ENCODE measurements around the gene S100B. TPM values are rescaled to one million over a fixed set of nuclear protein-coding genes. Genes with fewer than 3 reads are reported as not detected.

The S100B gene
- total RNA-seq, 5 donors from 2014 or later (not counting 1 experiment from before 2014, with no cell fraction given): 0.49 to 11.4 (median 8.9) TPM

GRCh38 chr21:46557919-46558392 lies 46.9 kb downstream of the S100B start:
- Mint-ChIP-seq H3K27ac (peak overlapping the region; percentile 98 to 100), H3K4me3 (peak overlapping the region in 1 of 3 donors; percentile 80), H3K4me1 (peaks cover 83 to 86% (median 84%) of the 10 kb centered on the region in 3 donors), H3K36me3 (peaks cover 51% of the 10 kb centered on the region), H3K27me3 (no peaks in the 10 kb centered on the region), H3K9me3 (no peaks in the 10 kb centered on the region)
- Histone ChIP-seq H3K36me3 (ENCODE audit: control insufficient read depth in 2 of 2, extremely low read depth in 1 of 2, insufficient read depth in 1 of 2, low read length in 1 of 2) (peaks cover 5 to 64% of the 10 kb centered on the region in 2 donors), H3K27me3 (replicated peaks in 1 of 2; ENCODE audit: control insufficient read depth in 2 of 2, extremely low read depth in 1 of 2, insufficient read depth in 2 of 2, low read length in 1 of 2) (no peaks in the 10 kb centered on the region), H3K9me3 (no peaks in the 10 kb centered on the region), H3K4me3 (ENCODE audit: control insufficient read depth in 1 of 2, extremely low read depth in 1 of 2, low read length in 1 of 2) (no peak overlapping the region), H3K27ac (ENCODE audit: low read length) (peak overlapping the region; percentile 85), H3K4me1 (ENCODE audit: control insufficient read depth in 1 of 2, extremely low read depth in 1 of 2, insufficient read depth in 2 of 2, low read length in 2 of 2) (peaks cover 66 to 93% of the 10 kb centered on the region in 2 experiments)
- ChIA-PET CTCF (interaction anchor here in 1 of 2 donors (0.7 kb wide), 1 partner anchor 90 kb away, joined by 3 read pairs; no protein-coding TSS in a partner anchor), POLR2A (interaction anchor here (0.6 to 3.4 kb wide), 2 partner anchors 78 to 89 kb away, joined by 3 to 11 read pairs; partner anchors contain the start of gene PRMT2 (in 1 of the 2))
- ATAC-seq (replicated peaks in 1 of 4): no peak
- no peak for DNase-seq
- 96% methylated on average over 24 of the region's 26 CpGs for WGBS (ENCODE audit: insufficient coverage)

- H3K4me3 Mint-ChIP-seq: peak overlapping the region in 1 of 3 donors; percentile 12
- WGBS (ENCODE audit: insufficient coverage): 98% methylated on average over 11 of the region's 14 CpGs
- Histone ChIP-seq H3K9me3 (no peaks in the 10 kb centered on the region), H3K4me1 (ENCODE audit: control insufficient read depth in 1 of 2, extremely low read depth in 1 of 2, insufficient read depth in 2 of 2, low read length in 2 of 2) (peaks cover 67 to 93% of the 10 kb centered on the region in 2 experiments), H3K36me3 (ENCODE audit: control insufficient read depth in 2 of 2, extremely low read depth in 1 of 2, insufficient read depth in 1 of 2, low read length in 1 of 2) (peaks cover 5 to 59% of the 10 kb centered on the region in 2 donors), H3K4me3 (ENCODE audit: control insufficient read depth in 1 of 2, extremely low read depth in 1 of 2, low read length in 1 of 2) (no peak overlapping the region), H3K27me3 (replicated peaks in 1 of 2; ENCODE audit: control insufficient read depth in 2 of 2, extremely low read depth in 1 of 2, insufficient read depth in 2 of 2, low read length in 1 of 2) (no peaks in the 10 kb centered on the region), H3K27ac (ENCODE audit: low read length) (peak overlapping the region; percentile 20)
- POLR2A ChIA-PET: interaction anchor here in 1 of 2 donors (0.7 kb wide), 1 partner anchor 98 kb away, joined by 3 read pairs; no protein-coding TSS in a partner anchor
- H3K27ac Mint-ChIP-seq: peak overlapping the region; percentile 46 to 100
- ATAC-seq (replicated peaks in 1 of 4) (no peak), DNase-seq (no peak)
- H3K36me3 Mint-ChIP-seq: peaks cover 51% of the 10 kb centered on the region
- no peaks in the 10 kb centered on the region for H3K27me3 Mint-ChIP-seq
- H3K4me1 Mint-ChIP-seq: peaks cover 83 to 86% (median 84%) of the 10 kb centered on the region in 3 donors
- no peaks in the 10 kb centered on the region for H3K9me3 Mint-ChIP-seq
- CTCF ChIA-PET: no interaction called here
Observed at GRCh38 chr21:46557469-46557868, 47.4 kb downstream of the S100B start.

- CTCF ChIA-PET: no interaction called here
- H3K4me1 ChIP-seq (ENCODE audit: control insufficient read depth in 1 of 2, extremely low read depth in 1 of 2, insufficient read depth in 2 of 2, low read length in 2 of 2): peaks cover 67 to 92% of the 10 kb centered on the region in 2 experiments
- POLR2A ChIA-PET: interaction anchor here in 1 of 2 donors (0.7 kb wide), 1 partner anchor 98 kb away, joined by 3 read pairs; no protein-coding TSS in a partner anchor
Observed at GRCh38 chr21:46556802-46557201, 48.1 kb downstream of the S100B start.

GRCh38 chr21:46555678-46556077 lies 49.2 kb downstream of the S100B start:
- Mint-ChIP-seq H3K27ac (peak overlapping the region; percentile 81 to 92), H3K4me1 (peaks cover 83 to 85% (median 83%) of the 10 kb centered on the region in 3 donors), H3K4me3 (peak overlapping the region in 1 of 3 donors; percentile 56), H3K9me3 (no peaks in the 10 kb centered on the region), H3K27me3 (no peaks in the 10 kb centered on the region), H3K36me3 (peaks cover 34% of the 10 kb centered on the region)
- H3K9me3 ChIP-seq: no peaks in the 10 kb centered on the region
- H3K27me3 ChIP-seq (replicated peaks in 1 of 2; ENCODE audit: control insufficient read depth in 2 of 2, extremely low read depth in 1 of 2, insufficient read depth in 2 of 2, low read length in 1 of 2): no peaks in the 10 kb centered on the region
- H3K27ac ChIP-seq (ENCODE audit: low read length): no peak overlapping the region
- no peak overlapping the region for H3K4me3 ChIP-seq (ENCODE audit: control insufficient read depth in 1 of 2, extremely low read depth in 1 of 2, low read length in 1 of 2)
- CTCF ChIA-PET: no interaction called here
- POLR2A ChIA-PET: interaction anchor here in 1 of 2 donors (0.6 kb wide), 1 partner anchor 8 kb away, joined by 21 read pairs; no protein-coding TSS in a partner anchor
- ATAC-seq (replicated peaks in 1 of 4) (no peak), DNase-seq (no peak)
- H3K36me3 ChIP-seq (ENCODE audit: control insufficient read depth in 2 of 2, extremely low read depth in 1 of 2, insufficient read depth in 1 of 2, low read length in 1 of 2): peaks cover 3 to 41% of the 10 kb centered on the region in 2 donors
- WGBS (ENCODE audit: insufficient coverage): 100% methylated on average over 13 of the region's 16 CpGs
- peaks cover 66 to 92% of the 10 kb centered on the region in 2 experiments for H3K4me1 ChIP-seq (ENCODE audit: control insufficient read depth in 1 of 2, extremely low read depth in 1 of 2, insufficient read depth in 2 of 2, low read length in 2 of 2)

More at GRCh38 chr21:46556802-46557201, 48.1 kb downstream of the S100B start:
- H3K27ac ChIP-seq (ENCODE audit: low read length): no peak overlapping the region
- ATAC-seq (replicated peaks in 1 of 4): no peak
- DNase-seq: peak in 1 of 35 experiments; percentile 0
- H3K4me1 Mint-ChIP-seq: peaks cover 83 to 85% (median 83%) of the 10 kb centered on the region in 3 donors
- peaks cover 3 to 52% of the 10 kb centered on the region in 2 donors for H3K36me3 ChIP-seq (ENCODE audit: control insufficient read depth in 2 of 2, extremely low read depth in 1 of 2, insufficient read depth in 1 of 2, low read length in 1 of 2)
- H3K4me3 ChIP-seq (ENCODE audit: control insufficient read depth in 1 of 2, extremely low read depth in 1 of 2, low read length in 1 of 2): no peak overlapping the region
- no peaks in the 10 kb centered on the region for H3K27me3 Mint-ChIP-seq
- H3K9me3 Mint-ChIP-seq: no peaks in the 10 kb centered on the region
- H3K9me3 ChIP-seq: no peaks in the 10 kb centered on the region
- H3K27me3 ChIP-seq (replicated peaks in 1 of 2; ENCODE audit: control insufficient read depth in 2 of 2, extremely low read depth in 1 of 2, insufficient read depth in 2 of 2, low read length in 1 of 2): no peaks in the 10 kb centered on the region
- H3K4me3 Mint-ChIP-seq: peak overlapping the region in 1 of 3 donors; percentile 12
- 96% methylated on average over 9 of the region's 13 CpGs for WGBS (ENCODE audit: insufficient coverage)
- peak overlapping the region; percentile 46 to 100 for H3K27ac Mint-ChIP-seq
- H3K36me3 Mint-ChIP-seq: peaks cover 45% of the 10 kb centered on the region

- Histone ChIP-seq H3K9me3 (no peaks in the 10 kb centered on the region), H3K4me1 (ENCODE audit: control insufficient read depth in 1 of 2, extremely low read depth in 1 of 2, insufficient read depth in 2 of 2, low read length in 2 of 2) (peaks cover 66 to 92% of the 10 kb centered on the region in 2 experiments), H3K27ac (ENCODE audit: low read length) (no peak overlapping the region), H3K36me3 (ENCODE audit: control insufficient read depth in 2 of 2, extremely low read depth in 1 of 2, insufficient read depth in 1 of 2, low read length in 1 of 2) (peaks cover 3 to 39% of the 10 kb centered on the region in 2 donors), H3K4me3 (ENCODE audit: control insufficient read depth in 1 of 2, extremely low read depth in 1 of 2, low read length in 1 of 2) (no peak overlapping the region), H3K27me3 (replicated peaks in 1 of 2; ENCODE audit: control insufficient read depth in 2 of 2, extremely low read depth in 1 of 2, insufficient read depth in 2 of 2, low read length in 1 of 2) (no peaks in the 10 kb centered on the region)
- Mint-ChIP-seq H3K4me1 (peaks cover 83 to 85% (median 83%) of the 10 kb centered on the region in 3 donors), H3K27me3 (no peaks in the 10 kb centered on the region), H3K36me3 (peaks cover 35% of the 10 kb centered on the region), H3K4me3 (peak overlapping the region in 1 of 3 donors; percentile 56), H3K27ac (peak overlapping the region; percentile 81 to 92), H3K9me3 (no peaks in the 10 kb centered on the region)
- ChIA-PET POLR2A (no interaction called here), CTCF (no interaction called here)
- no peak for ATAC-seq (replicated peaks in 1 of 4)
- 87% methylated on average over 9 of the region's 9 CpGs for WGBS (ENCODE audit: insufficient coverage)
- DNase-seq: no peak
Observed at GRCh38 chr21:46555225-46555617, 49.7 kb downstream of the S100B start.

DNA sequence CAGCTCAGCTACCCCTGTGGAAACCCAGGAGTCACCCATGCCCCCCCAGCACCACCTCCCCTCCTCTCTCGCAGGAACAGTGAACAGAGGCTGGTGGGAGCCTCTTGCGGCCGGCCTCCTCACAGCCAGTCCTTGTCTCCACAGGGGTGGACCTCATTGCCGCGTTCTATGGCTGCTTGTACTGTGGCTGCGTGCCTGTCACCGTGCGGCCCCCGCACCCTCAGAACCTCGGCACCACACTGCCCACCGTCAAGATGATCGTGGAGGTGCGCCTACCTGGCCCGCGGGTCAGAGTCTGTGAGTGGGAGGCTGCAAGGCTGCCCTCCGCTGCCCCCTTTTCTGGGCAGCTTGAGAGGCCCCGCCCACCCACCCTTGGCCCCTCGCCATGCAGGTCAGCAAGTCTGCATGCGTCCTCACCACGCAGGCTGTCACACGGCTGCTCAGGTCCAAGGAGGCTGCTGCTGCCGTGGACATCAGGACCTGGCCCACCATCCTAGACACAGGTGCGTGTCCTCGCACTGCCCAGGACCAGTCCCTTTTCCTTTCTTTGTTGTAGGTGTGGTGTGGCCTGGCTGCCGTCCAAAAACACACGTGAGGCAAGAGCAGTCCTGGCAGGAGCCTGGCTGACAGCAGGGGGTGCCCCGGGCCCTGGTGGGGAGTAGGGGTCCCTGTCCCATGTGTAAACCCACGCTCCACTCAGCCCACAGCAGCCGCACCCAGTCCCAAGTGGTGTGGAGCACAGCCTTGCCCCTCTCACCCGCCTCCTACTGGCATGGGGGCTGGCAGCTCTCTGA lies 50.3 kb downstream of the S100B start:
- H3K36me3 Mint-ChIP-seq: peaks cover 34% of the 10 kb centered on the region
- DNase-seq: peak in 1 of 35 experiments; percentile 0

More for the DNA sequence above, 50.3 kb downstream of the S100B start:
- Mint-ChIP-seq H3K27ac (peak overlapping the region; percentile 97 to 99), H3K27me3 (no peaks in the 10 kb centered on the region), H3K9me3 (no peaks in the 10 kb centered on the region), H3K4me3 (peak overlapping the region in 1 of 3 donors; percentile 84), H3K4me1 (peaks cover 82 to 84% (median 83%) of the 10 kb centered on the region in 3 donors)
- Histone ChIP-seq H3K27me3 (replicated peaks in 1 of 2; ENCODE audit: control insufficient read depth in 2 of 2, extremely low read depth in 1 of 2, insufficient read depth in 2 of 2, low read length in 1 of 2) (no peaks in the 10 kb centered on the region), H3K36me3 (ENCODE audit: control insufficient read depth in 2 of 2, extremely low read depth in 1 of 2, insufficient read depth in 1 of 2, low read length in 1 of 2) (peaks cover 3 to 39% of the 10 kb centered on the region in 2 donors), H3K4me3 (ENCODE audit: control insufficient read depth in 1 of 2, extremely low read depth in 1 of 2, low read length in 1 of 2) (no peak overlapping the region), H3K9me3 (no peaks in the 10 kb centered on the region), H3K4me1 (ENCODE audit: control insufficient read depth in 1 of 2, extremely low read depth in 1 of 2, insufficient read depth in 2 of 2, low read length in 2 of 2) (peaks cover 67 to 92% of the 10 kb centered on the region in 2 experiments), H3K27ac (ENCODE audit: low read length) (no peak overlapping the region)
- ATAC-seq (replicated peaks in 1 of 4): no peak
- CTCF ChIA-PET: no interaction called here
- POLR2A ChIA-PET: no interaction called here
- 95% methylated on average over 11 of the region's 30 CpGs for WGBS (ENCODE audit: insufficient coverage)
